Esophagus muscularis mucosa (tissue), 4 donors: ENCODE results near the gene EIF1B. TPM values are rescaled to one million over a fixed set of nuclear protein-coding genes. Genes with fewer than 3 reads are reported as not detected.

Source experiments
- DNase-seq: peaks from one replicate; pipeline ENCODE4 v3.0.0-alpha.2; 2017; ENCODE audit errors: extremely low spot score
- H3K27ac ChIP-seq, 4 donors: fragments of 200-600 bp; sonication (generic); replicated peaks in 1 of 4; 1 replicate in 3 of 4; 2 replicates in 1 of 4; pipeline ENCODE4 v1.5.1; 2016 to 2019; ENCODE audit warnings: mild to moderate bottlenecking in 1 of 4
- H3K27me3 ChIP-seq, 4 donors: fragments of 200-600 bp; sonication (generic); one replicate each; pipeline versions ENCODE4 v1.5.1 to v1.6.0; 2016 to 2019
- H3K36me3 ChIP-seq, 4 donors: fragments of 200-600 bp; sonication (generic); one replicate each; pipeline ENCODE4 v1.5.1; 2016 to 2019
- H3K4me1 ChIP-seq, 4 donors: fragments of 200-600 bp; sonication (generic); one replicate each; pipeline ENCODE4 v1.5.1; 2016 to 2019
- H3K4me3 ChIP-seq, 4 donors: fragments of 200-600 bp; sonication (generic); 1 replicate in 2 of 4; 2 replicates in 2 of 4; pipeline ENCODE4 v1.5.1; 2016 to 2019; ENCODE audit warnings: mild to moderate bottlenecking in 4 of 4, moderate library complexity in 1 of 4
- H3K9me3 ChIP-seq, 4 donors: fragments of 200-600 bp; sonication (generic); 1 replicate in 3 of 4; 2 replicates in 1 of 4; pipeline ENCODE4 v1.5.1; 2016 to 2019
- EP300 ChIP-seq: sonication (generic); formaldehyde crosslinking; IDR thresholded peaks from one replicate; pipeline ENCODE4 v1.6.1; 2017; ENCODE audit warnings: antibody characterized with exemption
- POLR2A ChIP-seq: fragments of 450-650 bp; IDR thresholded peaks from one replicate; pipeline ENCODE4 v1.6.1; 2017; ENCODE audit warnings: antibody characterized with exemption, moderate library complexity, mild to moderate bottlenecking, low read depth
- POLR2AphosphoS5 ChIP-seq, 2 donors: sonication (generic); formaldehyde crosslinking; IDR thresholded peaks; one replicate each; pipeline ENCODE4 v1.6.1; 2017; ENCODE audit warnings: antibody characterized with exemption in 2 of 2
- WGBS: methylation state at CpG from one replicate; pipeline ENCODE4 v1.1.5; 2018; 5-methylcytosine and 5-hydroxymethylcytosine counted together
- intact Hi-C: fragments of 100-400 bp; cut with DNase I; formaldehyde crosslinking; loops from one replicate; pipeline ENCODE4 v1.15.1; 2023
- total RNA-seq, 4 donors: library from RNA; depleted of rRNA; stranded (reverse); fragments of >200 nt; gene quantifications; one replicate each; pipeline versions ENCODE4 v1.1.0 to v1.2.1, GENCODE V29; 2016
- TF ChIP-seq, protein P1 (sequence below), 3 experiments: fragments of 200-600 bp in 2 of 3; fragments of 450-650 bp in 1 of 3; sonication (generic) in 2 of 3; IDR thresholded peaks; one replicate each; pipeline ENCODE4 v1.5.1; 2017 to 2019; ENCODE audit warnings: antibody characterized with exemption in 3 of 3, mild to moderate bottlenecking in 2 of 3, moderate library complexity in 1 of 3

Gene EIF1B
- total RNA-seq, 4 donors from 2014 or later, result 26.5 to 32.5 (median 30.7) TPM

DNA sequence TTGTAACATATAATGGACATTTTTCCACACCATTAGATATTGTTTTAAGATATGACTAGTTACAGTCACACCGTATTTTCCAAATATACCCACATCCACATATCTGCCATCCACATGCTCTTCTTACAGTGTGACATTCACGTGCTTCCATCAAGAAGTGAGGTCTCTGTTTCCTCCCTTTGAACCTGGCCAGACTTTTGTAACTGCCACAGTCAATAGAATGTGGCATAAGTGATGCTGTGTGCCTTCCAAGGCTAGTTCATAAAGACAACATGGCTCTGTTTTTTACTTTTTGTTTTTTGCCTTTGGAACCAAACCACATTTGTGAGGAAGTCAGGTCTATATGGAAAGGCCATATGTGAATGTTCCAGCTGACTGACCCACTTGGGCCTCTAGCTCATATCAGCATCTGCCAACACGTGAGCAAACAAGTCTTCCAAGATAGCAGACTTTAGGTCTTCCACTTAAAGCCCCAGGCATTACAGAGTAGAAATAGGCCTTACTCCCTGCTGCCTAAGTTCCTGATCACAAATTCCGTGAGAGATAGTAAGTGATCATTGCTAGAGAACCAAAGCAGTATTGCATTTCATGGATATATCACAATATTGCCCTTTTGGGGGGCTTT lies 27.1 kb downstream of the EIF1B start:
- Histone ChIP-seq H3K36me3 (no peaks in the 10 kb centered on the region), H3K9me3 (no peaks in the 10 kb centered on the region), H3K27me3 (no peaks in the 10 kb centered on the region), H3K4me1 (no peaks in the 10 kb centered on the region), H3K4me3 (no peak overlapping the region), H3K27ac (no peak overlapping the region)
- no peak for TF ChIP-seq EP300
- TF ChIP-seq, protein P1, sequence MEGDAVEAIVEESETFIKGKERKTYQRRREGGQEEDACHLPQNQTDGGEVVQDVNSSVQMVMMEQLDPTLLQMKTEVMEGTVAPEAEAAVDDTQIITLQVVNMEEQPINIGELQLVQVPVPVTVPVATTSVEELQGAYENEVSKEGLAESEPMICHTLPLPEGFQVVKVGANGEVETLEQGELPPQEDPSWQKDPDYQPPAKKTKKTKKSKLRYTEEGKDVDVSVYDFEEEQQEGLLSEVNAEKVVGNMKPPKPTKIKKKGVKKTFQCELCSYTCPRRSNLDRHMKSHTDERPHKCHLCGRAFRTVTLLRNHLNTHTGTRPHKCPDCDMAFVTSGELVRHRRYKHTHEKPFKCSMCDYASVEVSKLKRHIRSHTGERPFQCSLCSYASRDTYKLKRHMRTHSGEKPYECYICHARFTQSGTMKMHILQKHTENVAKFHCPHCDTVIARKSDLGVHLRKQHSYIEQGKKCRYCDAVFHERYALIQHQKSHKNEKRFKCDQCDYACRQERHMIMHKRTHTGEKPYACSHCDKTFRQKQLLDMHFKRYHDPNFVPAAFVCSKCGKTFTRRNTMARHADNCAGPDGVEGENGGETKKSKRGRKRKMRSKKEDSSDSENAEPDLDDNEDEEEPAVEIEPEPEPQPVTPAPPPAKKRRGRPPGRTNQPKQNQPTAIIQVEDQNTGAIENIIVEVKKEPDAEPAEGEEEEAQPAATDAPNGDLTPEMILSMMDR (IDR thresholded peaks at IDR 0.05), result no peak
- TF ChIP-seq POLR2A, result no peak
- no peak for TF ChIP-seq POLR2AphosphoS5 (IDR thresholded peaks at IDR 0.05)
- WGBS, result 81% methylated on average over 4 of the region's 4 CpGs
- DNase-seq, result no peak
- intact Hi-C loops, result no loop called here

- intact Hi-C loops, result no loop called here
- no peak for DNase-seq
- H3K4me3 ChIP-seq, result no peak overlapping the region
- no peak overlapping the region for H3K27ac ChIP-seq
- H3K36me3 ChIP-seq, result no peaks in the 10 kb centered on the region
- H3K4me1 ChIP-seq, result no peaks in the 10 kb centered on the region
- H3K27me3 ChIP-seq, result no peaks in the 10 kb centered on the region
- H3K9me3 ChIP-seq, result no peaks in the 10 kb centered on the region
- TF ChIP-seq, protein P1 (IDR thresholded peaks at IDR 0.05), result no peak
- TF ChIP-seq POLR2A (no peak), EP300 (no peak), POLR2AphosphoS5 (IDR thresholded peaks at IDR 0.05) (no peak)
- 79% methylated on average over 9 of the region's 9 CpGs for WGBS
These were observed 27.9 kb downstream of the EIF1B start for GRCh38 chr3:40337136-40338108.

GRCh38 chr3:40339871-40340270 lies 30.4 kb downstream of the EIF1B start:
- H3K27me3 ChIP-seq, result no peaks in the 10 kb centered on the region
- no peaks in the 10 kb centered on the region for H3K4me1 ChIP-seq
- TF ChIP-seq EP300 (no peak), POLR2AphosphoS5 (IDR thresholded peaks at IDR 0.05) (no peak), POLR2A (no peak)
- TF ChIP-seq, protein P1 (IDR thresholded peaks at IDR 0.05), result no peak
- intact Hi-C loops, result no loop called here
- H3K4me3 ChIP-seq, result no peak overlapping the region
- H3K36me3 ChIP-seq, result no peaks in the 10 kb centered on the region
- 78% methylated on average over 1 of the region's 1 CpG for WGBS
- no peak for DNase-seq
- no peaks in the 10 kb centered on the region for H3K9me3 ChIP-seq
- H3K27ac ChIP-seq, result no peak overlapping the region

DNA sequence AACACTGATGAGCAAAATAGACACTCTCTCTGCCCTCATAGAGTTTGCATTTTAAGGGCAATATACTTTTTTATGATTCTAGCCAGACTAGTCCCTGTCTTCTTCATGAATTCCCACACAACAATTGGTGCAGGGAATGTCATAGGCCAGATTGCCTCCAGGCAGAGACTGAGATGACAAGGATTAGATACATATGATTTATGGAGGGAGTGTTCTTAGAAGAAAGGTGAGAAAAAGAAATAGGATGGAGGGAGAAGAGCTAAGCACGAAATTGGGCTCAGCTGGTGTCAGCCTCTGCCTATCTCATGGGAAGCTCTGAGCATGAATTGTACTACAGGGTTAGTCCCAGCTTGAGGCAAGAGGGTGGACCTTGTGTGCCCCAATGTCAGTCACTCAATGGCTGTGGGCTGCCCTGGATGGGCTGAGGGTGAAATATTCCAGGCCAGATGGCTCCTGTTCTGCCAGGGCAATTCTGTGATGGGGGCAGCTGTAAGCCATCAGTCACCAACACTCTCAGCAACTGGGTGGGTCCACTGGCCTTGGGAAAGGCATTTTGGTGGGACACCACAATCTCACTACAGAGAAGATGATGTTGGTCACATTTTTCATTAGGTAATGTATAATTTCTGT lies 31.1 kb downstream of the EIF1B start:
- Histone ChIP-seq H3K4me1 (no peaks in the 10 kb centered on the region), H3K27ac (no peak overlapping the region), H3K9me3 (no peaks in the 10 kb centered on the region), H3K36me3 (no peaks in the 10 kb centered on the region), H3K4me3 (no peak overlapping the region), H3K27me3 (no peaks in the 10 kb centered on the region)
- WGBS, result 72% methylated on average over 1 of the region's 1 CpG
- intact Hi-C loops, result no loop called here
- TF ChIP-seq, protein P1 (IDR thresholded peaks at IDR 0.05), result no peak
- DNase-seq, result peak; percentile 78
